ENCODE measurements around the gene TSC2.
A peak's percentile ranks its signal among the peaks of the same experiment; 100 is the strongest.
"Not testable (repeated sequence)": the region's sequence is repeated elsewhere in the genome, so short reads cannot be mapped to it uniquely, and the experiment has no call there.

DNA sequence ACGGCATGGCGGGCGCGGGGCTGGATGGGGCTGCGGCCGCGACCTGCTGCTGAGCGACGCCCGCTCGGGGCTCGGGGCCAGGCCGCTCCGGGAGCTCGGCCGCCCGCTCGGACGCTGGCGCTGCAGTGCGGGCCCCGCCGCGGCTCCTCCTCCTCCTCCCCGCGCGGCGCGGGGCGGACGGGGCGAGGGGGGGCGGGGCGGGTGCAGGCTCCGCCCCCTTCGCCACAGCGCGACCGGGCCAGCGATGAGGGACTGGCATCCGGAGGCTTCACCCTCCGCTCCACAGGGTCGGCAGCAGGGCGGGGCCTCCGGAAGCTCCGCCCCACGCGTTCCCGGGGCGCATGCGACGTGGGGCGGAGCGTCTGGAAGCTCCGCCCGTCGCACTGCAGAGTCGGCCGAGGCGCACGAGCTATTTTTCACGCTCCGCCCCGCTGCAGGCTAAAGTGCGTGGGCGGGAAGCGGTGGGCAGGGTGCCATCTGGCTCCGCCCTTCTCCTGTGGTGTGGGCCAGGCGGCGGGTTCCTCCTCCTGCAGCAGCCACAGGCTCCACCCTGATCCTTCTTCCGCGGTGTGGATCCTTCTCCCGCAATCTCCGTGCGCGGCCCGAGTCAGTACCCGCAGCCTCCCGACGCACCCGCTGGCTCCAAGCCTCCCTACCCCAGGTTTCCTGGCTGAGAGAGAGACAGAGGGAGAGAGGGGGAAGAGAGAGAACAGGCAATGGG is 88.1 kb downstream of the TSC2 start, which contains the start of gene PKD1:
- TF ChIP-seq, protein P1, sequence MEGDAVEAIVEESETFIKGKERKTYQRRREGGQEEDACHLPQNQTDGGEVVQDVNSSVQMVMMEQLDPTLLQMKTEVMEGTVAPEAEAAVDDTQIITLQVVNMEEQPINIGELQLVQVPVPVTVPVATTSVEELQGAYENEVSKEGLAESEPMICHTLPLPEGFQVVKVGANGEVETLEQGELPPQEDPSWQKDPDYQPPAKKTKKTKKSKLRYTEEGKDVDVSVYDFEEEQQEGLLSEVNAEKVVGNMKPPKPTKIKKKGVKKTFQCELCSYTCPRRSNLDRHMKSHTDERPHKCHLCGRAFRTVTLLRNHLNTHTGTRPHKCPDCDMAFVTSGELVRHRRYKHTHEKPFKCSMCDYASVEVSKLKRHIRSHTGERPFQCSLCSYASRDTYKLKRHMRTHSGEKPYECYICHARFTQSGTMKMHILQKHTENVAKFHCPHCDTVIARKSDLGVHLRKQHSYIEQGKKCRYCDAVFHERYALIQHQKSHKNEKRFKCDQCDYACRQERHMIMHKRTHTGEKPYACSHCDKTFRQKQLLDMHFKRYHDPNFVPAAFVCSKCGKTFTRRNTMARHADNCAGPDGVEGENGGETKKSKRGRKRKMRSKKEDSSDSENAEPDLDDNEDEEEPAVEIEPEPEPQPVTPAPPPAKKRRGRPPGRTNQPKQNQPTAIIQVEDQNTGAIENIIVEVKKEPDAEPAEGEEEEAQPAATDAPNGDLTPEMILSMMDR (IDR thresholded peaks at IDR 0.05), result not testable (repeated sequence)
- TF ChIP-seq POLR2AphosphoS5 (IDR thresholded peaks at IDR 0.05), result peak; percentile 89
